Stimulated activated CD8-positive, alpha-beta memory T cell treated with anti-CD3 and anti-CD28 coated beads, Interleukin-7, amount 100 ng/mL, for 1 hour (primary cell): ENCODE data around the gene SLC6A6.

Experiments
- DNase-seq, 2 donors: peaks; one replicate each; pipeline ENCODE4 v3.0.0-alpha.2; 2020; ENCODE audit warnings: low read depth in 2 of 2

Gene SLC6A6

GRCh38 chr3:14484741-14485140 lies 82.3 kb downstream of the SLC6A6 start:
- no peak for DNase-seq

- no peak for DNase-seq
Measured at GRCh38 chr3:14485981-14486380, 83.6 kb downstream of the SLC6A6 start.

- no peak for DNase-seq
Measured at GRCh38 chr3:14486460-14486859, 84.1 kb downstream of the SLC6A6 start.

DNA sequence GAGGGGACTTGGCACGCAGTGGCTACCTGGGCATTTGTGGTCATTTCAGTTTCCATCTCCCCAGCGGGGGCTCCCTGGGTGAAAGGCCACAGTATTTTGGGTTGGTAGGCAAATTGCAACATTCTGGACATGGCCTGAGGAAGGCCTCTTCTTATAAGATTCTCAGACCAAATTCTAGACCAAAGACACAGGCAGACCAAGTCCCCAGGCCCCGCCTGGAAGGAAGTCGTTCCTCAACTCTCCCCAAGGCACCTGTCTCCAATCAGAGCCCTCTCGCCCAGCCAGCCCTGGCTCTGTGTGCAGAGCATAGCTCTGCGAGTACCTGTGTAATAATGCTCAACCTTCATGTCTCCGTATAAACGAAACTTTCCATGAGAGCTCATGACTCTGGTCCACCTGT lies 84.7 kb downstream of the SLC6A6 start:
- no peak for DNase-seq

GRCh38 chr3:14487821-14488220 lies 85.4 kb downstream of the SLC6A6 start:
- DNase-seq = no peak

DNA sequence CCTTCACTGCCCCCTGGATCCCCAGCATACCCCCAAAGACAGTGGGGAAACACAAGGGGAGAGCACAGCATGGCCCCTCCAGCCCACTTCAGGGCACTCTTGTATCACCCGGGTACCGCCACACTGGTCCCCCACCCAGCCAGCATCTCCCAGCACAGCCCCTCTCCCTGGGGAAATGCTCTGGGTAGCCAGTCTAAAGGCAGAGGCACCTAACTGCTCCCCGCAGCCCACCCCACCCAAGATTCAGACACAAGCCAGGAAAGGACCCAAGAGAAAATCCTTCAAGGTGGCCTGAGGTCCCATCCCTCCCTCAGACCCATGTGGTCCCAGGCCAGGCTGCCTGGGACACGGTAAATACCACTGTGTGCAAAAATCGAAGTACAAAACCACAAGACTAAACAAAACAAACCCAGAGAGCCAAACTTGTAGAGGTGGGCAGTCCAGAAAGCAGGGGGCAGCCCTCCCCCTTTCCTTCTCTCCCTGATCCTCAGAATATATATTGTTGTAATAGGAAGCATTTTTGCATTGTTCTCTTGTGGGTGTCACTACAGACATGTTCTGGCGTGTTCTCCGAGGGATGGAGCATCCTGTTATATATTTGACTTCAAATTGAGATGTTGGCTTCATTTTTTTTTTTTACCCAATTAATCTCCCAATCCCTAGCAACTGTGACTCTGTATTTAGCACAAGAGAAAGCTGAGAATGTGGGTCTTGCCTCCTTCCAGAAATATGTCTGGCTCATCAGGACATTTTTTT lies 86.1 kb downstream of the SLC6A6 start:
- DNase-seq = no peak

DNA sequence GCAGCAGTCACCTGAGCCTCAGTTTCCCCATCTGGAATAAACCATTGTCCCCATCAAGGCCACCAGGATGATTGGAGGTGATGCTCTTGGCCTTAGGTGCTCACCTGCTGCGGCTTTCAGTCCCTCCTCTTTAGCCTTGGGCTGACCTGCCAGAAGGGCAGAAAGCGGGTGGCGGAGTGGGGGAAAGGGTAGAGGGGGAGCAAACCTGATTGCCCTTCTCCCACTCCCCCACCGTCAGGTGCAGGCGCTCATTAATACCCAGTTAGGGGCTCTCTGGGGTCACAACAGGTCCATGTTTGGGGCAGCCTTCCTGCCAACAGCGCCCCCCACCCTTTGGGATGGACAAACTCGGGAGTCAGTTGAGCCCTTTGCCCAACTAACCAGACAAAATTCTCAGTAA lies 87.2 kb downstream of the SLC6A6 start:
- DNase-seq = no peak

GRCh38 chr3:14490255-14490654 lies 87.8 kb downstream of the SLC6A6 start:
- DNase-seq = no peak

- no peak for DNase-seq
Measured at GRCh38 chr3:14490831-14491230, 88.4 kb downstream of the SLC6A6 start.

DNA sequence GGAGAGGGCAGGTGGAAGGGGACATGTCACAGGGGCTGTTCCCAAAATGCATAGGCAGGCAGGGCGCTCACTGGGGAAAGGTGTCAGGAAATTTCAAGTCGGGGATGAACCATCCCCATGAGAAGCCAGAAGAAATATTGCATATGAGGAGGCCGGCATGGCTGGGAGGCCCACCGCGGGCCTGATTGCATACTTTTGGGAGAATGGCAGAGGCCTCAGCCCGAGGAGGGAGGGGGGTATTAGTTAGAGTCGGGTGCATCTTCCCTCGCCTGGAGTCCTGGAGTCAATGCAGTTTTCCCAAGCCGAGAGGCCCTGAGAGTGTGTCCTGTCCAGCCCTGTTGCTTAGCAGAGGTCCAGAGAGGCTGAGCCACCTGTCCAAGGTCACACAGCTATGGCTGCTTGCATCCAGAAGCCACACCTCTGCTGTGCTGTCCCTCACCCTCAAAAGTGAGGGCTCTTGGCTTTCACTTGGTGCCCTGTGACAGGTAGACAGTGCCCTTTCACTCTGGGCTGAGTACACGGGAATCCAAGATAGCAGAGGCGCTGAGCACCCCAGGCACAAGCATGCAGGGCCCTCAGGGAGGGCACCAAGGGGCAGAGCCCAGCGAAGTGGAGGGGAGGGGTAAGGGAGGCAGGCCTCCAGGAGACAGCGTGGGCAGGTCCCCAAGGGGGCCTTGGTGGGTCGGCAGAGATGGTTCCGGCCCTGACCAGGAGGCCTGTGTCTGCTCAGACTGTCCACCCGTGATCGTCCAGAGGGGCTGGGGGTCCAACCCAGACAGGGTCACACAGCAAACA lies 89.2 kb downstream of the SLC6A6 start:
- DNase-seq = no peak

DNA sequence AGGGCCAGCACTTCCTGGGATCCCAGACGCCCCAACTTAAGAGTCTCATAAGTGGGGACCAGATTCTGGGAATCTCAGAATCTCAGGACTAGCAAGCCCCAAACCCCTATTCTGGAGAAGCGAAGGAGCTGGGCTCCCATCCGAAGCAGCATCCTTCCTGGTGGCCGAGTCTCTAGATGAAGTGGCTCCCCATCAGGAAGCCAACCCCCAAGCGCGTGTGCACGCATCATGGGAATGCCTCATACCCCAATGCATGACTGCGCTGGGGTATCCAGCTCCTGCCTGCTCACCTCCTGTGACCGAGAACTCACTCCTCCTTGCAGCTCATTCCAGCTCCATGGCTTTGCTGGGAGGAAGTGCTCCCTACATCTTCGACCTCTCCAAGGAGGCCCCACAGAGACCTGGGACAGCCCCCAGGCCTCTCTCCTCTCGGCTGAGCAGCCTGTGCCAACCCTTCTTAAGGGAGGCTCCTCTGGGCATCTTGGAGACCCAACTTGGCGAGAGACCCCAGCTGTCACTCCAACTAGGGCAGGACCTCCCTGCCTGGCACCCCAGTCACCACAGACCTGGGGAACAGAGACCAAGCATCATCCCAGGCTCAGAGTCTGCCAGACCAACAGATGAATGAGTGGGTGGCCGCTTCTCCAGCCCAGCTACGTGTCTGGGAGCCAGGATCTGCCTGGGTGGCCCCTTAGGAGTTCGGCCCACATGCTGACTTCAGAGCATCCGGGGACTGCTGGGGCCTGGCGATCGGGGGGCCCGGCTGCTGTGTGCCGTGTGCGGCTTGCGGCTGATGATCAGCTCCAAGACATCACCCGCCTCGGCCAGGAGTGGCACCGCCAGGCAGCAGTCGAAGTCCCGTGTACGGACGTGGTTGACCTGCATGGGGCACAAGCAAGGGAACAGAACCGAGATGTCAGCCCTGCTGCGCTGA lies 90.8 kb downstream of the SLC6A6 start:
- no peak for DNase-seq

DNA sequence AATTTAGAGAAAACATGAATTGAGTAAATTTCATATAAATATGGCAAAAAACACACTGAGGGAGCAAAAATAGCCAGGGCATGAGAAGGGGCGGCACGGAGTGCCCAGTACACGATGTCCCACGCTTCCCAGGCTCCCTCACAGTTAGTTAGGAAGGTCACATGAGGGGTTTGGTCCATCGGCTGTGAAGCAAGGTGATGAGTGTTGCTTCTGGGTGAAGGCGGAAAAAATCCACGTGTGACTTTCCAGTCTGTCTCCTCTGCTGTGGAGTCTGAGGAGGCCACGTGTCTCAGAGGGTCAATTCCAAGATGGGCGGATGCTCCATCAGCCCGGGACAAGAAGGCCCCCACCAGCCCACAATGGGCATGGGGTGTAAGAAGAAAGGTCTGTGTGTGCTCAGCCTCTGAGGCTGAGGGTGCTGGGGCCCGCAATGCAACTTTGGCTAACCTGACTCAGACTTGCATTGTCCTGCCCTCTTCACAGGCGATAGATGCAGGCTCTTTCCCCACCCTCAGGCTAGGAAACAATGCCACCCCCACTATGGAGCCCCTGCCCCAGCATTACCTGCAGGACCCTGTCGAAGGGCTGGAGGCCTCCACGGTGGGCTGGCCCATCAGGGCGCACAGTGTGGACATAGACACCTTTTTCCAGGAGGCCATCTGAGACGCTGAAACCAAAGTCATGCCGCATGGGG lies 92.0 kb downstream of the SLC6A6 start:
- DNase-seq = no peak

DNA sequence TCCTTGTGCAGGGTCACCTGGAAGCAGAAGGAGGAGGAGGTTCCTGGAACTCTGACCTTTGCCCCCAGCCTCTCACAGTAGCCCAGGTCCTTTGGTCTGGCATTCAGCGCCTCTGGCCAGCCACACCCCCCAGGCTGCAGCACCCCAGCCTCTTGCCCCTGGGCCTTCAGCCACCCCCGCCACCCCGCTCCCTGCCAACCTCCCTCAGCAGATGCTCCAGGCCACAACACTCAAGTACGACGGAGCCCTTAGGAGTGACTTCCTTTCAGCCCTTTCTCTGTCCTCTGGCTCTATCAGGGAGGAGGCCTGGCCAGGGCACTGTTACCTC lies 92.5 kb downstream of the SLC6A6 start:
- no peak for DNase-seq

DNA sequence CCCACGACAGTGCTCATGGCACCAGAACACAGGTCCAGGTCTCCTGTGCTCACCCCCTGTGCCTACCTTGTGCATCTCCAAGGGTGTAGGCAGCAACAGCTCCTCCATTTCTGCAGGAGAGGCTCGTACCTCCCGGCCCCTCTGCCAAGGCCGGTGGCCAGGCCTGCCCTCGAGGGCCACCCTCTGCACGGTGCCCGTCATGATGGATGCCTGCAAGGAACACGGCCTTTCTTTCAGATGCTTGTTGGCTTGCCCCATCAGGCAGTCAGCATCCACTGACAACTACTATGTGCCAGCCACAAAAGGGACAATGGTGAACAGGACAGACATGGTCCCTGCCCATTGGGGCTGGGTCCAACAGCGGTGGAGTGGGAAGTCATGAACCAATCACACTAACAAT lies 93.9 kb downstream of the SLC6A6 start:
- no peak for DNase-seq

GRCh38 chr3:14497321-14497720 lies 94.9 kb downstream of the SLC6A6 start:
- DNase-seq = no peak

DNA sequence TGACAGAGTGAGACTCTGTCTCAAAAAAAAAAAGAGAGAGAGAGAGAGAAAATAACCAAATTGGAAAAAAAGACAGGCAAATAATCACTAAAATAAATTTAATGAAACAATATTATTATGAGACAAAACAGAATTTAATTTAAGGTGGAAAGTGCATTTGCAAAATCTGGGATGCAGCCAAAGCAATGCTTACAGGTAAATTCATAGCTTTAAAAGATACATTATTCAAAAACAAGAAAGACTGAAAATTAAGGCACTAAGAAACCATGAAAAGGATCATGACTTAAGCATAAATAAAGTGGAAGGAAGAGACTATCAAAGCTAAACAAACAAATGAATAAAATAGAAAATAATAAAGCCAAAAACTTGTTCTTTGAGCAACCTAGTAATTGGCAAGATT lies 100.1 kb downstream of the SLC6A6 start:
- DNase-seq = no peak

- no peak for DNase-seq
Measured at GRCh38 chr3:14503033-14503705, 100.8 kb downstream of the SLC6A6 start.

DNA sequence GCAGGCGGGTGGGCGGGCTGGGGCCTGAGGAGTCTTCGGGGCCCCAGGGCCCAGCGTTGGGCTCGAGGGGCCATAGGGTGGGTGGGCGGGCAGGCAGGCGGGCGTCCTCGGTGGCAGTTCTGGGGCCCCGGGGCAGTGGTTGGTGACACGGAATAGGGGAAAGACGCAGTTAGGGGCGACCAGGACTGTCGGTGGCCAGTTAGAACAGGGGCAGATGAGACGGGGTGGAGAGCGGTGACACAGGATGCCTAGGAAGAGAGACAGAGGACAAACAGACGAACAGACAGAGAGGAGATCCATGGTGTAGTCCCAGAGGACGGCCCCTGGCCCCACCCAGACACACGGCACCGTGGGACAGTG lies 101.3 kb downstream of the SLC6A6 start:
- no peak for DNase-seq

DNA sequence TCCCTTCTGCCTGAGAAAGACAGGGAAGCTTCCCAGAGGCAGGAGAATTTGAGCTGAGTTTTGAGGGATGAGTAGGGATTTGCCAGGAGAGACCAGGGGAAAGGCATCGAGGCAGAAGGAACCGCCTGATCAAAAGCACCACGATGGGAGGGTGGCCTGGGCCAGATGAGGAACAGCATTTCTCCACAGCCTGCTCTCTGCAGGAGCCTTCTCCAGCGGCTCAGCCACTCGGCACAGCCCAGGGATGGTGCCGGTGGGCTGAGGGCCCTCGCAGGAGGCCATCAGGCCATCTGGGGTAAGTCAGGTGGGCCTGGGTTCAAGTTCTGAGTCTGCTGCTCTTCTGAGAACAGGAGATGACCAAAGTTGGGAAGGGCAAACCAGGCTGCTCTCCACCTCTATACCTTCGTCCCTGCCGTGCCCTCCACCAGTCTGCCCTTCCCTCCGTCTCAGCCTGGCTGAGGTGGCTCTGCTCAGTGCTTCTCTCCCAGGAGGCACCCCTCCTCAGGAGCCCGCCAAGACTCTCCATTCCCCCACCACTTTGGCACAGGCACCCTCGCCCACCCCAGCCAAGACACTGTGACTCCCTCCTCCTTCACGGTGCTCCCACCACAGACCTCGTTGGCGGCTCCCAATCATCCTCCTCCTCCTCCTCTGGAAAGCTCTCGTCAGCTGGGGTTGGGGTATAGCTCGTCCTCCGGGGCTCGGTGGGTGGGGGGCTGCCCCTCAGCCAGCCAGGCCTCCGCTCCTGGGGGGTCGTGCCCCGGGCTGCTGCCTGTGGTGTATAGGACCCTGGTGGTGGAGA lies 102.8 kb downstream of the SLC6A6 start:
- no peak for DNase-seq

- no peak for DNase-seq
Measured at GRCh38 chr3:14505803-14506500, 103.5 kb downstream of the SLC6A6 start.
